ENCODE results near the gene FUT7. TPM values are rescaled to one million over a fixed set of nuclear protein-coding genes. Genes with fewer than 3 reads are reported as not detected.

FUT7 gene
- total RNA-seq, 1 donor from 2014 or later = 0.84 TPM

DNA sequence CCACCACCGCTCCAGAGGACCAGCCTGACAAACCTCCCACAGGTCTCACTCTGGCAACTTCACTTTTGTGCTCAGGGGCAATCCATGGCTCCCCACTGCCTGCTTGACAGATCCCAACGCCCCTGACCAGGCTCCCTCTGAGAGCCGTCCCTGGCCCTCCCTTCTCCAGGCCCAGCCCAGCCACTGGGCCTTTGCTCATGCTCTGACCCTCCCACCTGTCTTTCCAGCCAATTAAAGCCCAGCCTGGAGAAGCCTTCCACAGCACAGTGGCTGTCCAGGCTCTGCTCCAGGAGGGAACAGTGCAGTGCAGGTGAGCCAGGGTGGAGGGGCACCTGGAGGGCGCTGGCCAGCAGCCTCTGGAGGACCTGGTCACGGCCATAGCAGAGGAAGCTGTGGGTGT lies 18.7 kb upstream of the FUT7 start:
- intact Hi-C loops (cut with micrococcal nuclease) = no loop called here

GRCh38 chr9:137049544-137050449 lies 17.9 kb upstream of the FUT7 start:
- intact Hi-C loops (cut with micrococcal nuclease) = loop anchor here (5.0 kb wide), 1 partner anchor 202 kb away; the partner anchor contains the start of gene PHPT1

DNA sequence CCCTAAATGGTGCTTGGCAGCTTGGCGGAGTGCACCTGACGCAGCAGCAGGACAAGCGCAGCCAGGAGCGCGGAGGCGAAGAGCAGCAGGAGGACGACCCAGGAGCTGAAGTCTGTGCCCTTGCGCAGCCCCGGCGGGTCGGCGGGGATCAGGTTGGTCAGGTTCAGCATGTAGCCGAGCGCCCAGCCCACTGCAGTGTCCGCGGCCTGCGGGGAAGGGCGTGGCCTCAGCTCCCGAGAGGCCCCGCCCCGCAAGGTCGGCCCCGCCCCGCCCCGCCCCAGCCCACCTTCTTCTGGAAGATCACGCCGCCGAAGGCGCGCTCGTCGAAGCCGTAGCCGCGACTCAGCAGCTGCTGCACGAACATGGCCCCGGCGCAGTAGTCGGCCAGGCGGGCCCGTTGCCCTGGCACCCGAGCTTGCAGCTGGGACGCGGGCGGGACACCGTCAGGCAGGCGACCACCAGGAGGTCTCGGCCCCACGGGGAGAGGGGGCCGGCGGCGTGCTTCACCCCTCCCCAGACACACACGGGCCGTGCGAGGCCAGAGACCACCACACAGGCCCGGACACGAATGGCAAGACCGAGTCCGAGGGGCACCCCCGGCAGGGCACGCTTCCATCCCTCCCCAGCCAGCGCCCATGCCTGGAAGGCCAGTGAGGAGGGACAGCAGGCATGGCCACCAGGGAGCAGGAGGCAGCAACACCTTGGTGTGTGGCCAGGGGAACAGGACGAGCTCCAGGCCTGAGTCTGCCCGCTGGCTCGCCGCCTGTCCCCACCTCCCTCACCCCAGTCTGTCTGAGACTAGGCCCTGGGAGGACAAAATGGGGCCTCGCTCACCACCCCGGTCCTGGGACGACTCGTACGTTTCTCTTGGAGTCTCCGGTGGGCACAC lies 17.0 kb upstream of the FUT7 start:
- intact Hi-C loops (cut with micrococcal nuclease) = loop anchor here (5.0 kb wide), 1 partner anchor 202 kb away; the partner anchor contains the start of gene PHPT1

GRCh38 chr9:137046088-137046787 lies 14.3 kb upstream of the FUT7 start, which contains the start of gene NPDC1:
NPDC1 (minus strand) TSS chr9:137046177; CDS start chr9:137045989, 188 bp downstream.
- intact Hi-C loops (cut with micrococcal nuclease) = loop anchor here (2.0 to 5.0 kb wide), 2 partner anchors 21 to 199 kb away; partner anchors contain the start of gene PHPT1

GRCh38 chr9:137045294-137046087 lies 13.6 kb upstream of the FUT7 start:
- intact Hi-C loops (cut with micrococcal nuclease) = loop anchor here (2.0 to 5.0 kb wide), 2 partner anchors 21 to 198 kb away; partner anchors contain the start of gene PHPT1

DNA sequence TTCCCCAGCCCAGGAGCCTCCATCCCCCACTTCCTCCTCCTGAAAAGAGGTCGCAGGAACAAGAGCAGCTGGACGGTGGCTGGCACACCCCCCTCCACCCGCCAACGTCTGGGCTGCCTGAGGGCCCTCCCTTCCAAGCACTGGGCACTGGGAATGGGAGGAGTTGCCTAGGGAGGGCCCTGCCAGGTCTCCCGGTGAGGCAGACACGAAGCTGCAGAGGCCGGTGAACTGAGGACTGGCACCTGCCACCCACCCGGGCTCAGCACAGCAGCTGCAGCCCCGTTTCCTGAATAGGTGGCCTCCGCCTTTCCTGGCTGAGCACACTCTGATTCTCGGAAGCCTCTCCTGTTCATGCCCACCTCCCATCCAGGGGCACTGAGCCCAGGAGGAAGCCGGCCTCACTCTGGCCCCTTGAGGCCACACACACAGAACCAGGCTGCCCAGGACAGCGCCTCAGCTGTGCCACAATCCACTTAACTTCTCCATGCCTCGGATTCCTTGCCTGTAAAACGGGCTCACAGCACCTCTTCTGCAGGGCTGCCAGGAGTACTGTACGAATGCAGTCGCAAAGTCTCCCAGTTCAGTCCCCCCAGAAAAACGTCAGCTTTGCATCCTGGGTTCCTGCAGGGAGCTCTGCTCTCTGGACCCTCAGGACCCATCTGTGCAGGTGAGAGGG lies 12.8 kb upstream of the FUT7 start:
- intact Hi-C loops (cut with micrococcal nuclease) = loop anchor here (5.0 kb wide), 1 partner anchor 197 kb away; the partner anchor contains the start of gene PHPT1

DNA sequence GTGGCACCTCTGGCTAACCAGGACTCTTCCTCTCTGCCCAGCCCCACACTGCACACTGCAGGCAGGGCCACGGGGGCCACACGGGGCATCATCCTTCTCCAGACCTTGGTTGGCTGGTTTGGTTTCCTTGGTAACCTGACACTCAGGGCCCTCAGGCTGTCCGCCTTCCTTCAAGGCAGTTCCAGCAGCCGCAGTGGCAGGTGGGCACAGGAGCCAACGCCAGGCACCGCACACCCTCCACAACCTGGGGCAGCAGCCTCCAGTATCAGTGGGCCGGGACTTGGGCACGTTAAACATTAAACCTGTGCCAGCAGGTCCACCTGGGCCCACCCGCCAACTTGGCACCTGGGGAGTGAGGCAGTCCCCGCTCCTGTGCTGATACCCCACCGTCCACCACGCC lies 12.1 kb upstream of the FUT7 start:
- intact Hi-C loops (cut with micrococcal nuclease) = no loop called here

- intact Hi-C loops (cut with micrococcal nuclease) = no loop called here
Observed at GRCh38 chr9:137042751-137043727, 11.2 kb upstream of the FUT7 start.

GRCh38 chr9:137041124-137041523 lies 9.2 kb upstream of the FUT7 start:
- intact Hi-C loops (cut with micrococcal nuclease) = no loop called here

DNA sequence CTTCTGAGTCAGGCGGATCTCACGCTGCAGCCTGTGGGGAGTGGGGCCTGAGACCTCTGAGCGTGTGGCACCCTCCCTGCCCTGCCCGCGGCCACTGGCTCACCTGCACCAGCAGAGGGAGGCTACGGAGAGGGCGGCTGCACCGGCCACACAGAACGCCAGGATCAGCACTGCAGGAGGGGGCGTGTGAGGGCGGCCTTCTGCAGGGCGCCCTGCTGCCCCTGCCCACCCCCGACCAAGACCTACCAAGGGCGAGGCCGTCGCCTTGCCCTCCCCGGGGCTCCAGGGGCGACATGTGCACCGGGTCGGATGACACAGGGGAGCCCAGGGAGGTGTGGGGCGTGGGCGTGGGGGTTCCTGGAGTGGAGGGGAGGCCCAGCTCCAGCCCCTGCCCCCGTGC lies 8.7 kb upstream of the FUT7 start:
- intact Hi-C loops (cut with micrococcal nuclease) = no loop called here

GRCh38 chr9:137039611-137040366 lies 7.9 kb upstream of the FUT7 start:
- intact Hi-C loops (cut with micrococcal nuclease) = no loop called here

- intact Hi-C loops (cut with micrococcal nuclease) = no loop called here
Observed at GRCh38 chr9:137038916-137039315, 7.0 kb upstream of the FUT7 start.

- intact Hi-C loops (cut with micrococcal nuclease) = no loop called here
Observed at GRCh38 chr9:137037483-137037882, 5.6 kb upstream of the FUT7 start.

DNA sequence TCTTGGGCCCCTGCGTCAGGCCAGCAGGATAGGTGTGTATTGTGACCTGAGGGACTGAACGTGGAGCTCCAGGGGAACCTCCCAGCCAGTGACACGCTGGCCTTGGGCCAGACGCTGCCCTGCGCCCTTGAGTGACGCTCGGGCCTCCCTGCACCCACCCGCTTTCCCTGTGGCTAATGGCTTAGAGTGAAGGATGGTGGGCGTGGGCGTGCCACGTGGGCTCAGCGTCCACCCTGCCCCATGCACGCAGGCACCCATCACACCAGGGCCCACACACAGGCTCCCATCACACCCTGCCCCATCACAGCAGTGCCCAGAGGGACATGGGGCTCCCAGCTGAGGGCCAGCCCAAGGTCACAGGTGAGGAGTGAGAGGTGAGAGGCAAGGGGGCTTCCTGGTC lies 5.1 kb upstream of the FUT7 start:
- intact Hi-C loops (cut with micrococcal nuclease) = no loop called here

- intact Hi-C loops (cut with micrococcal nuclease) = loop anchor here (1.0 to 2.0 kb wide), 3 partner anchors 85 to 249 kb away; partner anchors contain the start of gene AJM1
Observed at GRCh38 chr9:137035937-137036336, 4.0 kb upstream of the FUT7 start.

DNA sequence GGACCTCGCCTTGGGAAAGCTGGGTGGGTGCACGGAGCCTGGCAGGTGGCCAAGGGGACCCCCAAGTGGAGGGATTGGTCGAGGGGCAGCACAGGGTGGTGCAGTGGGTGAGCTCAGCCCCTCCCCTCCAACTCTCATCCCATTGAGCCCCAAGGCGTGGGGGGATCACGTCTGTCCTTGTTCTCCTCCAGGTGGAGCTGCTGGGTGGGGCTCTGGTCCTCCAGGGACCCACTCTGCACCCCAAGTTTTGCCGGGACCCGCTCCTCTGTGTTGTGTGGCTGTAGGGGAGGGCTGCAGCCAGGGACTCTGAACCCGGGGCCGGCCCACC lies 3.6 kb upstream of the FUT7 start:
- intact Hi-C loops (cut with micrococcal nuclease) = loop anchor here (1.0 to 2.0 kb wide), 3 partner anchors 85 to 248 kb away; partner anchors contain the start of gene AJM1

GRCh38 chr9:137034709-137035506 lies 3.0 kb upstream of the FUT7 start:
- intact Hi-C loops (cut with micrococcal nuclease) = loop anchor here (1.0 to 2.0 kb wide), 3 partner anchors 84 to 248 kb away; partner anchors contain the start of gene AJM1
